Omental fat pad (tissue), 4 donors: ENCODE data around the gene CAD. TPM values are rescaled to one million over a fixed set of nuclear protein-coding genes. Genes with fewer than 3 reads are reported as not detected.
"Not testable (repeated sequence)": the region's sequence is repeated elsewhere in the genome, so short reads cannot be mapped to it uniquely, and the experiment has no call there.

ENCODE experiments used
- ATAC-seq: fragments of 150-250 bp; one replicate; pipeline ENCODE4 v1.9.1; 2016; ENCODE audit warnings: mild to moderate bottlenecking, moderate library complexity; ENCODE audit not compliant: low FRiP score
- DNase-seq: peaks from one replicate; pipeline ENCODE4 v3.0.0-alpha.2; 2019; ENCODE audit warnings: low spot score
- CTCF ChIP-seq, 3 donors: fragments of 450-650 bp; IDR thresholded peaks; one replicate each; pipeline ENCODE4 v1.5.1; 2016 to 2017; ENCODE audit warnings: antibody characterized with exemption in 3 of 3, mild to moderate bottlenecking in 3 of 3, moderate library complexity in 2 of 3
- total RNA-seq, 4 donors: library from RNA; depleted of rRNA; stranded (reverse); fragments of >200 nt; gene quantifications; one replicate each; pipeline ENCODE4 v1.1.0, GENCODE V29; 2016

CAD gene
- total RNA-seq, 4 donors from 2014 or later, result 14.6 to 29.3 (median 24.7) TPM

- no peak for TF ChIP-seq CTCF (IDR thresholded peaks at IDR 0.05)
- DNase-seq, result no peak
- no peak for ATAC-seq
Measured at GRCh38 chr2:27270131-27270530, 53.0 kb downstream of the CAD start.

DNA sequence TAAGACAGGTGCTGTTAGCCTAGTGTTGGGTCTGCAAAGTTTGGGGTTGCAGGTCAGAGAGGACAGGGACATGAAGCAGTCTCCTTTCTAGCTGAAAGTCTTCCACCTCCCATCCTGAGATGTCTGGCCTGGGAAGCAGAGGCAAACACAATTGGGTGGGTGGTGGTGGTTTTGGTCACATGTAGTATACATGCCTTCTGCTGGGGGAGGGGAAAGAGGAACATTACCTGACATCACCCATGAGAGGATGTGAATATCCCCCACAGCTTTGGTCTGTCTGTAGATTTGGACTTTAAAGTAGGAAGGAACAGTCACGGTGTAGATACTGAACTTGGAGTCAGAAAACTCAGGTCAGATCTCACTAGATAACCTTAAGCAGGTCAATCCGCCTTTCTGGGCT is 53.5 kb downstream of the CAD start:
- DNase-seq (no peak), ATAC-seq (no peak)
- TF ChIP-seq CTCF (IDR thresholded peaks at IDR 0.05), result no peak

DNA sequence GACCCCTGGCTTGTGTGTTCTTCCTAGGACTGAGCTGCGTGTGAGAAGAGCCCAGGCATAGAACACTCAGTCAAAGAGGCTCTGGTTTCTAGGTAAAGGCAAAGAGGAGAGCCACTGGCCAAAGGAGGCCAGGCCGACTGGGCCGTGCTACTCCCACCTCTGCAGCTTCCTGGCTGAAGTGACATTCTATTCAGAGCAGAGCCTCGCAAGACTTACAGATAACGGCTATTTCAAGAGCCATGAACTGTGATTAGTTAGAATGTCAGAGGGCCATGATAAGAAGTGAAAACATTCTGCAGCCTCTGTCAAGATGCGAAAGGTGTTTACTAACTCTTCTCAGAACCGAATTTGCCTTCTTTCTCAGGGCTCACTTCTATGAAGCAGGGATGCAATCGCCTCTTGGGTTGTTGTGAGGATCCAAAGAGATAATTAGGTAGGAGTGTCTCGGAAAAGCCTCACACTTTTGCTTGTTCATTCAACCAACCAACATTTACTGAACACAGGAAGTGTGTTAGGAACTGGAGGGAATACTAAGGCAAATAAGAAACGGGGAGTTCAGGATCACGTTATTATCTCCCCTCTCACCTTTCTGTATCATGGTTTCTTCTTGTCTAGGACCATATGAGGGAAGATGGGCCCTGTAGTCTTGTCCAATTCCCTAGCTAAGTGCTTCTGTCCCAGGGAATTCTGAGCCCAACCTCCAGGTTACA is 54.6 kb downstream of the CAD start:
- no peak for TF ChIP-seq CTCF (IDR thresholded peaks at IDR 0.05)
- DNase-seq, result no peak
- no peak for ATAC-seq

DNA sequence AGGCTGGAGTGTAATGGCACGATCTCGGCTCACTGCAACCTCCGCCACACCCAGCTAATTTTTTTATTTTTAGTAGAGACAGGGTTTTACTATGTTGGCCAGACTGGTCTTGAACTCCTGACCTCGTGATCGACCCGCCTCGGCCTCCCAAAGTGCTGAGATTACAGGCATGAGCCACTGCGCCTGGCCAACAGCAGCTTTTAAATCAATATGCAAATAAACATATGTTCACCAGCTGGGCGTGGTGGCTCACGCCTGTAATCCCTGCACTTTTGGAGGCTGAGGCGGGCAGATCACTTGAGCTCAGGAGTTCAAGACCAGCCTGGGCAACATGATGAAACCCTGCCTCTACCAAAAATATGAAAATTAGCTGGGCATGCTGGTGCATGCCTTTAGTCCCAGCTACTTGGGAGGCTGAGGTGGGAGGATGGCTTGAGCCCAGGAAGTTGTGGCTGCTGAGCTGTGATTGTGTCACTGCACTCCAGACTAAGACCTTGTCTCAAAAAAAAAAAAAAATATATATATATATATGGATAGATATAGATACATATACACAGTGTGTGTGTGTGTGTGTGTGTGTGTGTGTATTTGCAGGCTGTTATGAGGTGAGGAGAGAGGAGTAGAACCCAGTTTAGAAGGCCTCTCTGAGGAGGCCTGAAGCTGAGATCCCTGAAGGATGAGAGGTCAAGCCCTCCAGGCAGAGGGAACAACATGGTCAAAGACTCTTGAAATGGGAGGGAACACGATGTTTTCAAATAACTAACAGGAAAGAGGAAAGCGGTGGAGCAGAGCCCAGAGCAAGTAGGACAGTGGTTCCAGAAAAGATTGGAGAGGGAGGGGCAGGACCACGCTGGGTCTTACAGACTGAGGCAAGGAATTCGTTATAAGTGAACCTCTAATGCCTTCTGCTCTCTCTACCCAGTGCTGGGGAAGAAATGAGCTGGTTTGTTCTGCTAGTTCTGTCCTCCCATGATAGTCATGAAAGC is 55.7 kb downstream of the CAD start:
- DNase-seq, ATAC-seq: not testable (repeated sequence)

DNA sequence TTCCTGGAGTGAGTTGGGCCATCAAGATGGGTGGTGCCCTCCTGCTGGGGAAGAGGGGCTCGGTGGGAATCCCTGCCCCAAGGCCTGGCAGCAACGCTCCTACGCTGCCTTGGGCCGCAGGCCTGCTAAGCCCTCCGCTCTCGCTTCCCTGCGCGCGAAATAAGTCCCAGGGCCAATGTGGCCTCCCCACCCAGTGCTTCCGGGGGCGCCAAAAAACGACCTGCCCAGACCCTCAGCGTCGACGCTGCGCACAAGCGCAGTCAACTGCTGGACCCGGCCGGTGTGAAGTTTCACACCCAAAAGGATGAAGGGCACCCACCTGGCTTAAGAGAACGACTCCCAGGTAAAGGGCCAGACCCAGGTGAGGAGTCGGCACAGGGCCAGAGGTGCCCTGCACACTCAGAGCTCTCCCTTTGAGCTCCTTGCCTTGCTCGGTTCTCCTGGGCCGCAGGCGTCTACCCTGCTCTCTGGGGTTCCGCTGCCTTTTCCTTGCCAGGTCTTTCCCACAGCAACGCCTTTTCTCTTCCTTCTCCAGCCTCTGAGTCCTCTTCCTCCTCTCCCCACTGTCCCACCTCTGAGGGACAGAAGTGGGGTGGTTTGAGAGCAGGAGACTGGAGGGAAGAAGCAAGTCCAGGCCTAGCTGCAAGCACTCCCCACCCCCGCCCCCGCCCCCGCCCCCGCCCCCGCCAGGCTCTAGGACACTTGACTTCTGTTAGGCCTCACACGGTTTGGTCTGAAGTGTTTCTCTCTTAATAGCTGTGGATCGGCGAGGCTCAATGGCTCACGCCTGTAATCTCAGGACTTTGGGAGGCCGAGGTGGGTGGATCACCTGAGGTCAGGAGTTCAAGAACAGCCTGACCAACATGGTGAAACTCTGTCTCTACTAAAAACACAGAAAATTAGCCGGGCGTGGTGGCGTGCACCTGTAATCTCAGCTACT is 58.3 kb downstream of the CAD start, which contains the start of gene DNAJC5G:
DNAJC5G (plus strand) TSS at position 223 of the 940 bp plus-strand sequence. CDS start 1,296 bp downstream, outside the sequence.
- DNase-seq (no peak), ATAC-seq (no peak)
- TF ChIP-seq CTCF (IDR thresholded peaks at IDR 0.05), result no peak

DNA sequence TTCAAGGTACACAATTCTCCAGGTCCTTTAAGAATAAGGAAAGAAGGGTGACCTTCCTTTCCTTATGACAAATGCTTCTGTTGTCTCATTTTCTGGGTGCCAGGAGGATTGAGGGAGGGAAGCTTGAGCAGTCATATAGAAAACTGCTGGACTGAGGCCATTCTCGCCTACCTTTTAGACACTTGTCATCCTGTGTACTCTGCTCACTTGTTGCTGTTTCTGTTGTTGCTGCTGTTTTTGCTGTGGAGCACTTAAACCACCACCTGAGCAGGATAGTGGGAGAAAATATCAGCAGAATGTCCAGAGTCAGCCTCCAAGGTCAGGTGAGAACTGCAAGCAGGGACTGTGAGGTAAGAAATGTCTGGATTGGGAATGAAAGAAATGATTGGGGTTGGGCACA is 60.8 kb downstream of the CAD start:
- DNase-seq (no peak), ATAC-seq (no peak)
- TF ChIP-seq CTCF (IDR thresholded peaks at IDR 0.05), result no peak
